HepG2 (cell line): ENCODE data around the gene VPS13D. TPM values are rescaled to one million over a fixed set of nuclear protein-coding genes. Genes with fewer than 3 reads are reported as not detected.

Experiments used
- DZIP1 ChIP-seq: sonication (generic); formaldehyde crosslinking; IDR thresholded peaks from 2 replicates; pipeline ENCODE4 v1.5.0; 2020; ENCODE audit warnings: mild to moderate bottlenecking, missing genetic modification reagents
- IKZF4 ChIP-seq: sonication (generic); formaldehyde crosslinking; IDR thresholded peaks from 2 replicates; pipeline ENCODE4 v1.5.1; 2020; ENCODE audit warnings: borderline replicate concordance, mild to moderate bottlenecking, low read depth, missing genetic modification reagents; ENCODE audit errors: not compliant biosample characterization
- MATR3 ChIP-seq: sonication (generic); formaldehyde crosslinking; IDR thresholded peaks from 2 replicates; pipeline ENCODE4 v1.4.0; 2020; ENCODE audit warnings: missing genetic modification reagents
- MTF2 ChIP-seq: sonication (generic); formaldehyde crosslinking; IDR thresholded peaks from 2 replicates; pipeline ENCODE4 v1.5.0; 2020; ENCODE audit warnings: missing genetic modification reagents, borderline replicate concordance
- NFIB ChIP-seq: sonication (generic); formaldehyde crosslinking; IDR thresholded peaks from 2 replicates; pipeline ENCODE4 v1.9.0; 2021; ENCODE audit warnings: missing genetic modification reagents, mild to moderate bottlenecking, borderline replicate concordance
- NFKBIZ ChIP-seq: IDR thresholded peaks from 2 replicates; pipeline ENCODE4 v1.6.1; 2018; ENCODE audit warnings: missing genetic modification reagents, missing compliant biosample characterization
- POLR2AphosphoS5 ChIP-seq: IDR thresholded peaks from 2 replicates; pipeline ENCODE4 v1.6.1; 2012; ENCODE audit warnings: low read depth, low read length
- ZNF251 ChIP-seq: sonication (generic); formaldehyde crosslinking; IDR thresholded peaks from 2 replicates; pipeline ENCODE4 v1.9.0; 2021; ENCODE audit warnings: mild to moderate bottlenecking, missing genetic modification reagents
- ZNF512B ChIP-seq: sonication (generic); formaldehyde crosslinking; IDR thresholded peaks from 2 replicates; pipeline ENCODE4 v1.5.1; 2020; ENCODE audit warnings: missing genetic modification reagents, mild to moderate bottlenecking, borderline replicate concordance
- ZNF710 ChIP-seq: sonication (generic); formaldehyde crosslinking; IDR thresholded peaks from 2 replicates; pipeline ENCODE4 v1.5.0; 2020; ENCODE audit warnings: mild to moderate bottlenecking, missing genetic modification reagents, borderline replicate concordance
- ZNF788 ChIP-seq: sonication (generic); formaldehyde crosslinking; IDR thresholded peaks from 2 replicates; pipeline ENCODE4 v1.5.0; 2020; ENCODE audit warnings: mild to moderate bottlenecking, missing genetic modification reagents, borderline replicate concordance
- ZXDC ChIP-seq: sonication (generic); formaldehyde crosslinking; IDR thresholded peaks from 2 replicates; pipeline ENCODE4 v1.5.0; 2020; ENCODE audit warnings: mild to moderate bottlenecking, missing genetic modification reagents
- polyA plus RNA-seq, 8 experiments: library from polyadenylated mRNA; depleted of rRNA in 3 of 8; stranded (reverse) in 7 of 8; unstranded in 1 of 8; fragments of >200 nt; fragmentation: Illumina TruSeq in 4 of 8; extraction: Trizol in 4 of 8; gene quantifications; 2 replicates each; pipeline versions ENCODE4 v1.2.1 to v1.2.3, GENCODE V29; 2011 to 2016; ENCODE audit warnings: low read depth in 4 of 8, missing spikeins in 1 of 8, mixed read lengths in 1 of 8; ENCODE audit not compliant: insufficient read depth in 1 of 8
- total RNA-seq, 5 experiments: library from RNA; depleted of rRNA; stranded (reverse); fragments of >200 nt; fragmentation: Illumina TruSeq; extraction: Trizol; gene quantifications; 2 replicates each; pipeline ENCODE4 v1.2.3, GENCODE V29; 2016; ENCODE audit warnings: low read depth in 1 of 5
- TF ChIP-seq, protein P1 (sequence below): sonication (generic); formaldehyde crosslinking; IDR thresholded peaks from 2 replicates; pipeline ENCODE4 v1.5.0; 2020; ENCODE audit warnings: missing genetic modification reagents
- TF ChIP-seq, protein P2 (sequence below): sonication (generic); formaldehyde crosslinking; IDR thresholded peaks from 2 replicates; pipeline ENCODE4 v1.4.0; 2020; ENCODE audit warnings: mild to moderate bottlenecking, missing genetic modification reagents

VPS13D gene
- total and polyA plus RNA-seq, 2 of the 13 experiments (the other 11 are each of a cell fraction or from before 2014, with no cell fraction given): 8.6 to 13.9 TPM

GRCh38 chr1:12436817-12437599 is 207.2 kb downstream of the VPS13D start (continued):
- TF ChIP-seq DZIP1 (CRISPR knock-in tag): no peak
- TF ChIP-seq NFIB (CRISPR knock-in tag): no peak
- TF ChIP-seq, protein P1, sequence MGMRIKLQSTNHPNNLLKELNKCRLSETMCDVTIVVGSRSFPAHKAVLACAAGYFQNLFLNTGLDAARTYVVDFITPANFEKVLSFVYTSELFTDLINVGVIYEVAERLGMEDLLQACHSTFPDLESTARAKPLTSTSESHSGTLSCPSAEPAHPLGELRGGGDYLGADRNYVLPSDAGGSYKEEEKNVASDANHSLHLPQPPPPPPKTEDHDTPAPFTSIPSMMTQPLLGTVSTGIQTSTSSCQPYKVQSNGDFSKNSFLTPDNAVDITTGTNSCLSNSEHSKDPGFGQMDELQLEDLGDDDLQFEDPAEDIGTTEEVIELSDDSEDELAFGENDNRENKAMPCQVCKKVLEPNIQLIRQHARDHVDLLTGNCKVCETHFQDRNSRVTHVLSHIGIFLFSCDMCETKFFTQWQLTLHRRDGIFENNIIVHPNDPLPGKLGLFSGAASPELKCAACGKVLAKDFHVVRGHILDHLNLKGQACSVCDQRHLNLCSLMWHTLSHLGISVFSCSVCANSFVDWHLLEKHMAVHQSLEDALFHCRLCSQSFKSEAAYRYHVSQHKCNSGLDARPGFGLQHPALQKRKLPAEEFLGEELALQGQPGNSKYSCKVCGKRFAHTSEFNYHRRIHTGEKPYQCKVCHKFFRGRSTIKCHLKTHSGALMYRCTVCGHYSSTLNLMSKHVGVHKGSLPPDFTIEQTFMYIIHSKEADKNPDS (CRISPR knock-in tag): no peak
- TF ChIP-seq ZNF710 (CRISPR knock-in tag): no peak
- TF ChIP-seq, protein P2, sequence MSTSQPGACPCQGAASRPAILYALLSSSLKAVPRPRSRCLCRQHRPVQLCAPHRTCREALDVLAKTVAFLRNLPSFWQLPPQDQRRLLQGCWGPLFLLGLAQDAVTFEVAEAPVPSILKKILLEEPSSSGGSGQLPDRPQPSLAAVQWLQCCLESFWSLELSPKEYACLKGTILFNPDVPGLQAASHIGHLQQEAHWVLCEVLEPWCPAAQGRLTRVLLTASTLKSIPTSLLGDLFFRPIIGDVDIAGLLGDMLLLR (CRISPR knock-in tag): no peak
- no peak for TF ChIP-seq IKZF4 (CRISPR knock-in tag)
- TF ChIP-seq NFKBIZ (CRISPR knock-in tag): no peak
- no peak for TF ChIP-seq ZXDC (CRISPR knock-in tag)
- TF ChIP-seq ZNF788 (CRISPR knock-in tag): no peak
- TF ChIP-seq MATR3 (CRISPR knock-in tag): no peak
- no peak for TF ChIP-seq POLR2AphosphoS5
- TF ChIP-seq ZNF512B: no peak
- TF ChIP-seq MTF2: no peak
- no peak for TF ChIP-seq ZNF251 (CRISPR knock-in tag)
